ENCODE measurements around the gene KRT40. TPM values are rescaled to one million over a fixed set of nuclear protein-coding genes. Genes with fewer than 3 reads are reported as not detected.

KRT40 gene
- total RNA-seq, 1 experiment from 2014 or later = not detected

DNA sequence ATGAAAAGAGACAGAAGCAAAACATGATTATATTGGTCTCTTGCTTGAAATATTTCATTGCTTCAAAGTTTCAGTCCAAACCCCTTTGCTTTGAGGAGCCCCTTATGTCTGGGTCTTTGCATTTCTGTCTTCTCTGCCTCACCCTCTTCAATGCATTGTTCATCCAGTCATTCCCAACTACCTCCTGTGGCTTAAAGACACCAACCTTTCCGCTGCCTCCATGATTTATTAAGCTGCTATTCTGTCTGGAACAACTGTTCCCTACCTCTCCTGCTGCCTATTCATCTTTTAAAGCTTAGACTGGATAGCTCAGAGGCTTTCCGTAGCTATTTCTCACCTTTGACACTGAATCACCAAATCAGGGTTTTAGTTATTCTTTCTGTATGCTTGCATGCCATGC, 13.2 kb upstream of the KRT40 start:
- no peak for DNase-seq (ENCODE audit: extremely low read depth, low read depth)

DNA sequence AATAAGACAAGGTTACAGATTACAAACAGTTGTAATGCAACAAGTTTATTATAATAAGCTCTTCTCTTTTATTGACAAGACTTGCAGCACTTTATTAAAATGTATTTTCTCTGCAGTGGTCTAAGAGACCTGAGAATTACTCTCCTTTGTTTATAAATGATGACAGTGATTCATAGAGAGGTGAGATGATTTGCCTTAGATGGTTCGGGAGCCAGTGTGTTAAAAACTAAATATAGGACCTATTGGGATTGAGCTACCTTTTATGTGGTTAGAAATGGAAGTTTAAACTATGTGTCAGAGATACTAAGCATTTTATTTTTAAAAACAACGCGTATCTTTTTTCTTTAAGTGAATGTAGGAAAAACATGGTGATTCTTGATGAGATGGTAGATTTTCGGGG, 12.7 kb upstream of the KRT40 start:
- no peak for DNase-seq (ENCODE audit: extremely low read depth, low read depth)

DNA sequence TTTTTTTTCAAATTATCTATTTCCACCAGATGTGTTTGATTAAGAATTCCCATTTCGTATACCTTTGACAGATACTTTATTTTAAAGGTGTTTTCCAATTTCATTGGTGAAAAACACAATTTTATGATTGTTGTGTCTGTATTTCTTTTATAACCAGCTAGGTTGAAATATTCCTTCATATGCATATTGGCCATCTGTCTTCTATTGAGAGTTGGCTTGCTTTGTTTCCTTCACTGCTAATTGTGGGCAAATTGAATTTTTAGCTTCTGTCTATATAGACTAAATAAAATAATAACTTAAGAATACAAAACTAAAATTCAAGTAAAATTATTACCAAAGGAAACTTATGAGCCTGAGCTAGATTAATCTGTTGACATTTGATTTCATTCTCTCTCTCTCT, 11.0 kb upstream of the KRT40 start:
- DNase-seq (ENCODE audit: extremely low read depth, low read depth) = no peak

- no peak for DNase-seq (ENCODE audit: extremely low read depth, low read depth)
These were observed 9.7 kb upstream of the KRT40 start, which contains the start of gene KRTAP3-3 for GRCh38 chr17:40993839-40994238. Gene KRTAP3-3 (minus strand): TSS chr17:40994164. CDS start chr17:40994097, 67 bp downstream.

GRCh38 chr17:40993084-40993483, 9.0 kb upstream of the KRT40 start:
- DNase-seq (ENCODE audit: extremely low read depth, low read depth) = no peak

- no peak for DNase-seq (ENCODE audit: extremely low read depth, low read depth)
These were observed 8.5 kb upstream of the KRT40 start for GRCh38 chr17:40992666-40993065.

DNA sequence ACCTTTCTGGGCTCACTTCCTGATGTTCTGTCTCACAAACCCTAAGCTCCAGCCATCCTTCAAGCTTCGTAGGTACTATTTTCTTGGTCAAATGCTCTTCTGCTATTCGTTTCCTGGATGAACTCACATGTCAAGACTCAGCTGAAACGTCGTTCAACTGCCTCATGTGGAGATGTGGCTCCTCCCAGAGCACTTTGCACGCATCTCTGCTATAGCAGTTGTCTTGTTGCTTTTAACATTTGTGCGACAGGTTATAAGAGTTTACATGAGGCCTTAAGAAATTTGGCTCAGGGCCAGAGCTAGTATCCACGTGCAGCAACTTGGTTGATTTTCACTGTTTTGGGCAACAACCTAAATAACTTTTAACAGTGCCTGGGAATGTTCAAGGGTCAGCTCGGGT, 2.8 kb upstream of the KRT40 start:
- no peak for DNase-seq (ENCODE audit: extremely low read depth, low read depth)

- DNase-seq (ENCODE audit: extremely low read depth, low read depth) = no peak
These were observed 3.0 kb downstream of the KRT40 start for GRCh38 chr17:40981115-40981514.

DNA sequence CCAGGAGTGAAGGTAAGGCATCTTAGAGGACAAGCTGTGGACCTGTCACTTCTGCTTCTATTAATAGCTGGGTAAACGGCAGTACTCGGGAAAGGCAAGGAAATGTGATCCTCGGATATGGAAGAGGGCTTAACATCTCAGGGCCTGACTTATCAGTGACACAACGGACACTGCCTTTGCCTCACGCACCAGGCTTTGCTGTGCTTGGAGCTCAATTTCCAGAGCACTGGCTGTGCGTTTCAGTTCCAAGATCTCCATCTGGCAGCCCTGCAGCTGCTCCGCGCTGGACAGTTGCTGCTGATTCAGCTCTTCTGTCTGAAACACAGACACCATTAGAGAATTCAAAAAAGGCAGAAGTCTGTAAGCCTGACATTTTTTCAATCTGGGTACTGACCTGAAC, 3.5 kb downstream of the KRT40 start:
- no peak for DNase-seq (ENCODE audit: extremely low read depth, low read depth)

GRCh38 chr17:40980117-40980516, 4.0 kb downstream of the KRT40 start:
- DNase-seq (ENCODE audit: extremely low read depth, low read depth) = no peak

- DNase-seq (ENCODE audit: extremely low read depth, low read depth) = no peak
These were observed 5.5 kb downstream of the KRT40 start for GRCh38 chr17:40978575-40979151.

GRCh38 chr17:40975516-40975915, 8.6 kb downstream of the KRT40 start:
- DNase-seq (ENCODE audit: extremely low read depth, low read depth) = no peak

DNA sequence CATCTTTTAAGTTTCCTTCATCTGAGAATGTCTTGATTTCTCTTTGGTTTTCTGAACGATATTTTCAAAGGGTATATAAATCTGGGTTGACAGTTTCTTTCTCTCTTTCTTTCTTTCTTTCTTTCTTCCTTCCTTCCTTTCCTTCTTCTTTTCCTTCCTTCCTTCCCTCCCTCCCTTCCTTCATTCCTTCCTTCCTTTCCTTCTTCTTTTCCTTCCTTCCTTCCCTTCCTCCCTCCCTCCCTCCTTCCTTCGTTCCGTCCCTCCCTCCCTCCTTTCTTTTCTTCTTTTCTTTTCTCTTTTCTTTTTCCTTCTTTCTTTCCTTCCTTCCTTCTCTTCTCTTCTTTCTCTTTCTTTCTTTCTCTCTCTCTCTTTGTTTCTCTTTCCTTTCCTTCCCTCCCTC, 9.8 kb downstream of the KRT40 start:
- DNase-seq (ENCODE audit: extremely low read depth, low read depth) = no peak

DNA sequence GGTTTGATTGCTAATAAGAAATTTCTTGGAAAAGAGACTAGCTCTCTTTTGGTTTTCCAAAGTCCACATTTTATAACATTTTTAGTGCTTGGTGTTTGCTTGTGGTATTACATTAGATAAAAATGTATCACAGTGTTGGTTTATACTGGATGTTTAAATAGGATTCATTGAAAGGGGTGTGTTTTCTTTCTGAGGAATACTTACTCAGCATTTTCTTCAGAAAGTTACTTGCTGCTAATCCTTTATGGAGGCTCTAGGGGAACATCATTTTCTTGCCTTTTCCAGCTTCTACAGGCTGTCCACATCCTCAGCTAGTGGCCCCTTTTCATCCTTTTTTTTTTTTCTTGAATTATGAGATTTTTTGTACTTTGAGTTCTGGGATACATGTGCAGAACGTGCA, 16.5 kb downstream of the KRT40 start:
- DNase-seq (ENCODE audit: extremely low read depth, low read depth) = no peak

GRCh38 chr17:40966848-40967247, 17.3 kb downstream of the KRT40 start, which contains the start of gene KRT39:
Gene KRT39 (minus strand): TSS chr17:40966948. CDS start chr17:40966856, 92 bp downstream.
- DNase-seq (ENCODE audit: extremely low read depth, low read depth) = no peak

- DNase-seq (ENCODE audit: extremely low read depth, low read depth) = peak; percentile 29
These were observed 20.3 kb downstream of the KRT40 start for GRCh38 chr17:40963838-40964237.

GRCh38 chr17:40962059-40962561, 22.0 kb downstream of the KRT40 start:
- no peak for DNase-seq (ENCODE audit: extremely low read depth, low read depth)

DNA sequence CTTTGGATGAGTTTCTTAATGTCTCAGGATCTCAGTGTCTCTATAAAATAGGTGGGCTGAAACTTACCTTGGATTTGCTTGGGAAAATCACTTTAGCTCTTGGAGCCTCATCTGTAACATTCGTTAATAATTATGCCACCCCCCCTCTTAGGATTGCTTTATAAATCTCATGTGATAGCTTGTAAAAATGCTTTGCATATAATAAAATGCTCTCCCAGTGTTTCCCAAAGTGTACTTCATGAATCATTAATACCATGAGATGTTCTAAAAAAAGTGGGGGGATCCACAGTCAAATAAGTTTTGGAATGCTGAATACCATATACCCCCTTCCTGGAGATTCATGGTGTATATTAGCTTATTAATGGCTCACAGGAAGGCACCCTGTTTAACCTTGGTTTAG, 22.5 kb downstream of the KRT40 start:
- no peak for DNase-seq (ENCODE audit: extremely low read depth, low read depth)

- no peak for DNase-seq (ENCODE audit: extremely low read depth, low read depth)
These were observed 24.0 kb downstream of the KRT40 start for GRCh38 chr17:40960144-40960543.

GRCh38 chr17:40958086-40958953, 25.8 kb downstream of the KRT40 start:
- no peak for DNase-seq (ENCODE audit: extremely low read depth, low read depth)

- no peak for DNase-seq (ENCODE audit: extremely low read depth, low read depth)
These were observed 27.5 kb downstream of the KRT40 start for GRCh38 chr17:40956401-40957254.
